Neural cell (in vitro differentiated cells): ENCODE data around the gene NLRP4. TPM values are rescaled to one million over a fixed set of nuclear protein-coding genes. Genes with fewer than 3 reads are reported as not detected.

ENCODE experiments used
- H2AFZ ChIP-seq: fragments of 200-600, 300-800 bp; sonication (generic), shearing (Covaris generic); 2 replicates; pipeline ENCODE4 v1.6.0; 2014; ENCODE audit warnings: low read depth, mild to moderate bottlenecking, antibody characterized with exemption, low read length, moderate library complexity
- H3F3A ChIP-seq: fragments of 200-600 bp; shearing (Covaris generic); 2 replicates; pipeline ENCODE4 v1.6.1; 2016; ENCODE audit warnings: mild to moderate bottlenecking, moderate library complexity, mixed read lengths, antibody characterized with exemption, low read length; ENCODE audit not compliant: insufficient read depth, poor library complexity, severe bottlenecking
- H3K27ac ChIP-seq: fragments of 200-600, 300-800 bp; sonication (generic), shearing (Covaris generic); 2 replicates; pipeline ENCODE4 v1.5.1; 2014; ENCODE audit warnings: mild to moderate bottlenecking, low read length, moderate library complexity
- H3K27me3 ChIP-seq: fragments of 300-800, 200-600 bp; sonication (generic), shearing (Covaris generic); 2 replicates; pipeline ENCODE4 v1.6.0; 2014; ENCODE audit warnings: mild to moderate bottlenecking, low read depth, low read length, moderate library complexity; ENCODE audit not compliant: insufficient read depth
- H3K36me3 ChIP-seq: fragments of 300-800, 200-600 bp; sonication (generic), shearing (Covaris generic); 2 replicates; pipeline ENCODE4 v1.5.1; 2014; ENCODE audit warnings: mild to moderate bottlenecking, antibody characterized with exemption, low read length, moderate library complexity; ENCODE audit not compliant: insufficient read depth
- H3K4me2 ChIP-seq: fragments of 300-800, 200-600 bp; sonication (generic), shearing (Covaris generic); 2 replicates; pipeline ENCODE4 v1.6.0; 2014; ENCODE audit warnings: mild to moderate bottlenecking, low read length
- H3K4me3 ChIP-seq: fragments of 300-800, 200-600 bp; sonication (generic), shearing (Covaris generic); 2 replicates; pipeline ENCODE4 v1.5.1; 2014; ENCODE audit warnings: mild to moderate bottlenecking, low read length, moderate library complexity
- H3K79me2 ChIP-seq: fragments of 200-600 bp; shearing (Covaris generic); replicated peaks from 2 replicates; pipeline ENCODE4 v1.6.0; 2014; ENCODE audit warnings: mild to moderate bottlenecking, low read length, moderate library complexity; ENCODE audit not compliant: insufficient read depth
- H3K9ac ChIP-seq: fragments of 300-800, 200-600 bp; sonication (generic), shearing (Covaris generic); 2 replicates; pipeline ENCODE4 v1.6.1; 2016; ENCODE audit warnings: mild to moderate bottlenecking, low read length, mixed read lengths
- H3K9me2 ChIP-seq: fragments of 200-600 bp; shearing (Covaris generic); 2 replicates; pipeline ENCODE4 v1.6.1; 2016; ENCODE audit warnings: mild to moderate bottlenecking, low read length, mixed read lengths; ENCODE audit not compliant: insufficient read depth
- H3K9me3 ChIP-seq: fragments of 200-600, 300-800 bp; sonication (generic), shearing (Covaris generic); 2 replicates; pipeline ENCODE4 v1.6.1; 2016; ENCODE audit warnings: mild to moderate bottlenecking, mixed run types, low read length, moderate library complexity, mixed read lengths
- H4K20me1 ChIP-seq: fragments of 200-600 bp; shearing (Covaris generic); 2 replicates; pipeline ENCODE4 v1.6.1; 2016; ENCODE audit warnings: mild to moderate bottlenecking, mixed run types; ENCODE audit not compliant: insufficient read depth
- CTCF ChIP-seq: fragments of 450-650 bp; IDR thresholded peaks from 2 replicates; pipeline ENCODE4 v1.5.1; 2014; ENCODE audit warnings: antibody characterized with exemption, mild to moderate bottlenecking, moderate library complexity; ENCODE audit not compliant: poor library complexity, severe bottlenecking
- EP300 ChIP-seq: fragments of 450-650 bp; conservative IDR thresholded peaks from 2 replicates; pipeline ENCODE4 v1.6.1; 2014; ENCODE audit warnings: antibody characterized with exemption, mild to moderate bottlenecking, moderate library complexity; ENCODE audit not compliant: poor library complexity, severe bottlenecking
- EZH2 ChIP-seq: fragments of 200-600, 300-800 bp; shearing (Covaris generic), sonication (generic); IDR thresholded peaks from 2 replicates; pipeline ENCODE4 v1.6.1; 2014; ENCODE audit warnings: antibody characterized with exemption, low read length, borderline replicate concordance, mild to moderate bottlenecking; ENCODE audit not compliant: insufficient read depth, poor library complexity, severe bottlenecking
- MXI1 ChIP-seq: fragments of 450-650 bp; conservative IDR thresholded peaks from 2 replicates; pipeline ENCODE4 v1.6.1; 2014; ENCODE audit warnings: antibody characterized with exemption, mild to moderate bottlenecking; ENCODE audit not compliant: poor library complexity, severe bottlenecking
- POLR2AphosphoS5 ChIP-seq: IDR thresholded peaks from 2 replicates; pipeline ENCODE4 v1.6.1; 2012
- RAD21 ChIP-seq: fragments of 450-650 bp; conservative IDR thresholded peaks from 2 replicates; pipeline ENCODE4 v1.6.1; 2014; ENCODE audit warnings: antibody characterized with exemption, mild to moderate bottlenecking, moderate library complexity
- REST ChIP-seq: IDR thresholded peaks from 2 replicates; pipeline ENCODE4 v1.6.1; 2012; ENCODE audit warnings: borderline replicate concordance
- SMC3 ChIP-seq: fragments of 450-650 bp; conservative IDR thresholded peaks from 2 replicates; pipeline ENCODE4 v1.6.1; 2014; ENCODE audit warnings: antibody characterized with exemption, mild to moderate bottlenecking, moderate library complexity; ENCODE audit not compliant: poor library complexity
- TAF1 ChIP-seq: IDR thresholded peaks from 2 replicates; pipeline ENCODE4 v1.6.1; 2012; ENCODE audit warnings: low read depth
- polyA plus RNA-seq: library from polyadenylated mRNA; depleted of rRNA; stranded (reverse); fragments of >200 nt; gene quantifications from 2 replicates; pipeline ENCODE4 v1.2.3, GENCODE V29; 2014

Gene NLRP4
- polyA plus RNA-seq, 1 donor from 2014 or later = not detected

- Histone ChIP-seq H3K4me2 (no peak overlapping the region), H2AFZ (no peak overlapping the region), H3K27me3 (no peaks in the 10 kb centered on the region), H3K4me3 (no peak overlapping the region), H3K9me2 (no peaks in the 10 kb centered on the region), H3K27ac (no peak overlapping the region), H3K36me3 (no peaks in the 10 kb centered on the region), H3K9ac (no peak overlapping the region), H3K79me2 (no peaks in the 10 kb centered on the region), H3K9me3 (peaks cover 8% of the 10 kb centered on the region), H4K20me1 (no peaks in the 10 kb centered on the region), H3F3A (no peaks in the 10 kb centered on the region)
- TF ChIP-seq CTCF (no peak), MXI1 (no peak), REST (no peak), TAF1 (no peak), RAD21 (no peak), EZH2 (no peak), POLR2AphosphoS5 (no peak), EP300 (no peak), SMC3 (no peak)
Observed at GRCh38 chr19:55857974-55858373, 21.6 kb downstream of the NLRP4 start.

GRCh38 chr19:55858401-55858800, 22.1 kb downstream of the NLRP4 start:
- Histone ChIP-seq H3K79me2 (no peaks in the 10 kb centered on the region), H3K9me3 (peaks cover 6% of the 10 kb centered on the region), H3K27me3 (no peaks in the 10 kb centered on the region), H3K4me2 (no peak overlapping the region), H2AFZ (no peak overlapping the region), H3K36me3 (no peaks in the 10 kb centered on the region), H3K9me2 (no peaks in the 10 kb centered on the region), H3K4me3 (no peak overlapping the region), H4K20me1 (no peaks in the 10 kb centered on the region), H3K9ac (no peak overlapping the region), H3F3A (no peaks in the 10 kb centered on the region), H3K27ac (no peak overlapping the region)
- no peak for TF ChIP-seq SMC3
- no peak for TF ChIP-seq CTCF
- no peak for TF ChIP-seq POLR2AphosphoS5
